OCI-LY7 (cell line): ENCODE data around the gene UQCRC1. TPM values are rescaled to one million over a fixed set of nuclear protein-coding genes. Genes with fewer than 3 reads are reported as not detected.

Experiments
- BruUV-seq: library from RNA; stranded (reverse); fragments of 400-500 nt; replicated peaks from 2 replicates; lab custom pipeline; 2021; lab: Mats Ljungman, UMichigan
- CTCF ChIA-PET: fragments of 300-600 bp; sonication (Branson Sonifier 250); formaldehyde crosslinking; loops from one replicate; lab custom pipeline; 2022; ENCODE audit warnings: antibody characterized with exemption; ENCODE audit not compliant: unreplicated experiment; lab: Charles Lee
- POLR2A ChIA-PET: fragments of 300-600 bp; sonication (Branson Sonifier 250); formaldehyde crosslinking; loops from one replicate; lab custom pipeline; 2022; ENCODE audit warnings: antibody characterized with exemption; lab: Charles Lee
- DNase-seq: peaks from one replicate; pipeline ENCODE4 v3.0.0-alpha.2; 2015; ENCODE audit warnings: low spot score
- H2AFZ ChIP-seq: fragments of 200-600 bp; sonication (generic), shearing (Covaris generic); 2 replicates; pipeline ENCODE4 v1.6.1; 2014; ENCODE audit warnings: mild to moderate bottlenecking, antibody characterized with exemption, low read length, moderate library complexity
- H3K27ac ChIP-seq: fragments of 200-600 bp; sonication (generic); 2 replicates; pipeline ENCODE4 v1.5.1; 2014; ENCODE audit warnings: mixed run types, low read depth, mild to moderate bottlenecking, moderate library complexity, low read length, inconsistent platforms; ENCODE audit not compliant: poor library complexity, severe bottlenecking
- H3K36me3 ChIP-seq: fragments of 200-600 bp; sonication (generic); 2 replicates; pipeline ENCODE4 v1.6.1; 2014; ENCODE audit warnings: mild to moderate bottlenecking, antibody characterized with exemption, low read length, moderate library complexity, mixed read lengths; ENCODE audit not compliant: insufficient read depth
- H3K4me1 ChIP-seq: fragments of 200-600 bp; sonication (generic); 2 replicates; pipeline ENCODE4 v1.5.1; 2014; ENCODE audit warnings: mild to moderate bottlenecking, low read length; ENCODE audit not compliant: insufficient read depth, poor library complexity, severe bottlenecking
- H3K4me2 ChIP-seq: fragments of 200-600 bp; sonication (generic); 2 replicates; pipeline ENCODE4 v1.6.1; 2014; ENCODE audit warnings: mild to moderate bottlenecking, low read length
- H3K4me3 ChIP-seq: fragments of 200-600 bp; sonication (generic); 2 replicates; pipeline ENCODE4 v1.5.1; 2014; ENCODE audit warnings: mild to moderate bottlenecking, low read depth, low read length; ENCODE audit not compliant: poor library complexity, severe bottlenecking
- H3K79me2 ChIP-seq: fragments of 200-600 bp; sonication (generic); 2 replicates; pipeline ENCODE4 v1.6.1; 2016; ENCODE audit warnings: low read depth, mild to moderate bottlenecking, low read length, moderate library complexity, mixed read lengths; ENCODE audit not compliant: insufficient read depth
- H3K9me2 ChIP-seq: fragments of 200-600 bp; sonication (generic); 2 replicates; pipeline ENCODE4 v1.6.1; 2016; ENCODE audit warnings: mild to moderate bottlenecking, low read length, mixed read lengths; ENCODE audit not compliant: insufficient read depth
- H3K9me3 ChIP-seq: fragments of 200-600 bp; sonication (generic); 2 replicates; pipeline ENCODE4 v1.6.1; 2014; ENCODE audit warnings: mild to moderate bottlenecking, mixed run types, low read length, mixed read lengths
- H4K20me1 ChIP-seq: fragments of 200-600 bp; sonication (generic); 2 replicates; pipeline ENCODE4 v1.6.1; 2014; ENCODE audit warnings: mild to moderate bottlenecking, antibody characterized with exemption, low read length, moderate library complexity, mixed read lengths; ENCODE audit not compliant: insufficient read depth
- EZH2phosphoT487 ChIP-seq: fragments of 200-600 bp; sonication (generic); IDR thresholded peaks from 2 replicates; pipeline ENCODE4 v1.6.1; 2018; ENCODE audit warnings: low read depth, borderline replicate concordance, mild to moderate bottlenecking, mixed run types, antibody characterized with exemption, low read length, moderate library complexity, mixed read lengths
- intact Hi-C: fragments of 100-400 bp; cut with micrococcal nuclease; formaldehyde crosslinking; loops from one replicate; pipeline ENCODE4 v1.10.0; 2022; ENCODE audit not compliant: unreplicated experiment
- total RNA-seq, 2 experiments: library from RNA; depleted of rRNA in 1 of 2; stranded (reverse); fragments of >200 nt in 1 of 2; shearing (Covaris generic) in 1 of 2; gene quantifications; 2 replicates each; pipeline ENCODE4 v1.2.3, GENCODE V29; 2014 to 2022
- TF ChIP-seq, protein P1 (sequence below): fragments of 200-600 bp; sonication (generic); conservative IDR thresholded peaks from 2 replicates; pipeline ENCODE4 v1.5.1; 2014; ENCODE audit warnings: mild to moderate bottlenecking, antibody characterized with exemption, low read length, moderate library complexity, mixed read lengths

Gene UQCRC1
- total RNA-seq, 2 experiments from 2014 or later: 125 to 194 TPM

DNA sequence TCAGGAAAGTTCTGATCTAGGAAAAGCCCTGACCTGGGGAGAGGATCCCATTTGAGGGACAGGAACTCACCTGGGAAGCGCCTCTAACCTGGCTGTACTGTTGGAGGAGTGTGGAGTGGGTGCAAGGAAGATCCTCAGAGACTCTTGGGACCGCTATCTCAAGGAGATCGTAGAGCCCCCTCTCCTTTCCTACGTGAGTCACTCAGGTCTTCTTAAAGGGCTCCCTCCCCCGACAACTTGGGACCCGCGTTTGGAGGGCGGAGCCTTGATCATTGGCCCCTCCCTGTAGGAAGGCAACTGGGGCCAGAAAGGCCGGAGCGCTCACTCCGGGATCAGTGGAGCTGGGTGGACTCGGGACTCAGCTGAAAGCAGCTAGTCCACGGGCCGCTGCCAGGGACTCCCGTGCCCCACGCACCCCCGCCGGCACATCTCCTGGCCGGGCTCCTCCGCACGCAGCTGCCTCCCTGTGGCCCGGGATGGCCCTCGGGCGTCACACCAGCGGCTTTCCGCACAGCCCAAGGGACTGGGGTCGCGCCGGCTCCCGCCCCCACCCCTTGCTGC is 25.3 kb upstream of the UQCRC1 start:
- Histone ChIP-seq H3K4me2 (peak overlapping the region; percentile 82), H3K9me3 (no peaks in the 10 kb centered on the region), H3K4me1 (peaks cover 27% of the 10 kb centered on the region), H2AFZ (peak overlapping the region; percentile 74), H3K79me2 (no peaks in the 10 kb centered on the region), H3K9me2 (no peaks in the 10 kb centered on the region), H3K4me3 (peak overlapping the region; percentile 87), H3K36me3 (no peaks in the 10 kb centered on the region; the same call in 1 of the 2 replicates), H4K20me1 (no peaks in the 10 kb centered on the region; the same call in 1 of the 2 replicates), H3K27ac (peak overlapping the region; percentile 44)
- DNase-seq: peak; percentile 67
- ChIA-PET POLR2A (interaction anchor here (1.6 kb wide), 1 partner anchor 13 kb away, joined by 3 read pairs; no protein-coding TSS in a partner anchor), CTCF (interaction anchor here (0.6 to 2.0 kb wide), 4 partner anchors 29 to 240 kb away, joined by 3 to 10 read pairs (median 3); partner anchors contain the start of gene CELSR3)
- TF ChIP-seq EZH2phosphoT487: no peak
- TF ChIP-seq, protein P1, sequence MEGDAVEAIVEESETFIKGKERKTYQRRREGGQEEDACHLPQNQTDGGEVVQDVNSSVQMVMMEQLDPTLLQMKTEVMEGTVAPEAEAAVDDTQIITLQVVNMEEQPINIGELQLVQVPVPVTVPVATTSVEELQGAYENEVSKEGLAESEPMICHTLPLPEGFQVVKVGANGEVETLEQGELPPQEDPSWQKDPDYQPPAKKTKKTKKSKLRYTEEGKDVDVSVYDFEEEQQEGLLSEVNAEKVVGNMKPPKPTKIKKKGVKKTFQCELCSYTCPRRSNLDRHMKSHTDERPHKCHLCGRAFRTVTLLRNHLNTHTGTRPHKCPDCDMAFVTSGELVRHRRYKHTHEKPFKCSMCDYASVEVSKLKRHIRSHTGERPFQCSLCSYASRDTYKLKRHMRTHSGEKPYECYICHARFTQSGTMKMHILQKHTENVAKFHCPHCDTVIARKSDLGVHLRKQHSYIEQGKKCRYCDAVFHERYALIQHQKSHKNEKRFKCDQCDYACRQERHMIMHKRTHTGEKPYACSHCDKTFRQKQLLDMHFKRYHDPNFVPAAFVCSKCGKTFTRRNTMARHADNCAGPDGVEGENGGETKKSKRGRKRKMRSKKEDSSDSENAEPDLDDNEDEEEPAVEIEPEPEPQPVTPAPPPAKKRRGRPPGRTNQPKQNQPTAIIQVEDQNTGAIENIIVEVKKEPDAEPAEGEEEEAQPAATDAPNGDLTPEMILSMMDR: no peak
- intact Hi-C loops: loop anchor here (1.0 to 10.0 kb wide), 7 partner anchors 22 to 230 kb away; partner anchors contain the start of genes ATRIP, CCDC51, TMA7 and UQCRC1
- no TSS peak for BruUV-seq

DNA sequence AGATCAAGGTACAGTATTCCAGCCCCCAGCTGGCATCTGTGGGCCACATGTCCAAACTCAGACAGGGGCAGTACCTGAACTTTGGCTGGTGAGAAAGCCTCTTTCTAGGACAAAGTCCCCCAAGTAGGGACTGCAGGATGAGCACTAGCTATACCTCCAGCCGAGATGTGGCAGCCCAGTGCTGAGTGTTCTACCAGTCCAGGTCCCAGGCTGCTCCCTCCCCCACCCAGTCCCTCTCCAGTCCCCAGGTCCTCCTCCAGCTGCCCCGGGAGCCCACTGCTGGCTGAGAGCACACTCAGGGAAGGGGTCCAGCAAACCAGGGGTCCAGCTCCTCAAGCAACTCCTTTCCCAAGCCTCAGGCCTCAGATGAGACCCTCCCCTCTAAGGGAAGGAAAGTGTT is 24.3 kb upstream of the UQCRC1 start:
- DNase-seq: no peak
- intact Hi-C loops: loop anchor here (2.0 to 10.0 kb wide), 3 partner anchors 75 to 229 kb away; partner anchors contain the start of genes ATRIP, CCDC51 and TMA7
- BruUV-seq: no TSS peak
- H3K9me3 ChIP-seq: no peaks in the 10 kb centered on the region
- H3K4me3 ChIP-seq: no peak overlapping the region
- CTCF ChIA-PET: interaction anchor here (0.8 to 1.3 kb wide), 2 partner anchors 194 to 198 kb away, joined by 3 read pairs; no protein-coding TSS in a partner anchor
- no peak overlapping the region for H3K27ac ChIP-seq
- TF ChIP-seq EZH2phosphoT487: no peak
- TF ChIP-seq, protein P1: no peak
- no peaks in the 10 kb centered on the region for H3K9me2 ChIP-seq
- no peaks in the 10 kb centered on the region for H3K79me2 ChIP-seq
- no peaks in the 10 kb centered on the region; the same call in 1 of the 2 replicates for H4K20me1 ChIP-seq
- H3K4me2 ChIP-seq: peak overlapping the region; percentile 82; the same call in 1 of the 2 replicates
- POLR2A ChIA-PET: interaction anchor here (1.6 kb wide), 1 partner anchor 12 kb away, joined by 3 read pairs; no protein-coding TSS in a partner anchor
- peaks cover 27% of the 10 kb centered on the region for H3K4me1 ChIP-seq
- no peak overlapping the region for H2AFZ ChIP-seq
- no peaks in the 10 kb centered on the region; the same call in 1 of the 2 replicates for H3K36me3 ChIP-seq
